ENCODE results near the gene ARHGEF16. TPM values are rescaled to one million over a fixed set of nuclear protein-coding genes. Genes with fewer than 3 reads are reported as not detected.

The ARHGEF16 gene
- total RNA-seq, 1 donor from 2014 or later = 12.2 TPM

DNA sequence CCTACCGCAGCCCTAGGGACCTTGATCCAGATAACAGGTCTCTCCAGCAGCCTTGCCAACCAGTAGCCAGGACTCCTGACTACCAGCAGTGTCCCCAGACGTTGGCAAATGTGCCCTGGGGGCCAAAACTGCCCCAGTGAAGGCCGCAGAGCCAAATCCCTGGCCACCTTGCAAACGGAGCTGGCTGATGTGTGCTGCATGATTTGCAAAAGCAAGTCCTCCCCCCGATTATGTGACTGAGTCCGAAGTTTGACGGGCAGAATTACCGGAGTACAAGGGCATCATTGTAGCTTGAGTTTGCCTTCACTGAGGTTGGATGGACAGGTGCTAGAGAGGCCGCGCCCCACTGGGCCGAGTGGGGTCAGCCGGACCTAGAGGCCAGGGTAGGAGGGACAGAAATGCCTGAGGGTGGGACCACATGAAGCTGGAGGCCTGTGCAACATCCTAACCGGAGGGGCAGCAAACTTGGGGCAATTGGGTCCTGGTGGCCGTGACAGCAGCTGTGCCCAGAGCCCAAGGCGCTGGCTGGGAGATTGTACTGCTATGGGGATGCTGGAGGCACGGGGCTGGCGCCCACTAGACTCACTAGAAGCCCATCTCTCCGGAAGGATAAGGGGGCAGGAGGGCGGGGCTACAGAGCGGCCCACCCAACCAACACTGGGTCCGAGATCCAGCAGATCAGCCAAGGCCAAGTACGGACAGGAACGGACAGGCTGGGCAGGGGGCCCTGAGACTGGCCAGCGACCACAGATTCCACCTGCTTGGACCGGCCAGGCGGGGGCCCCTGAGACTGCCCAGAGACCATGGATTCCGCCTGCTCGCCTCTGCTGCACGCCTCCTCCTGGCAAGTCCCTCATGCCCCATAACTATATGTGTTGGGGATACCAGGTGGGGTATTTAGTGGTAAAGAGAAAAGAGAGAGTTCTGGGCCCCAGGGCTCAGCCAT is 2.8 kb downstream of the ARHGEF16 start:
- Histone ChIP-seq H3K27ac (no peak overlapping the region), H3K9me3 (no peaks in the 10 kb centered on the region), H3K27me3 (peaks cover 18% of the 10 kb centered on the region), H3K4me3 (no peak overlapping the region), H3K4me1 (peaks cover 4% of the 10 kb centered on the region), H3K36me3 (no peaks in the 10 kb centered on the region)
- DNase-seq = no peak
- intact Hi-C loops (cut with DNase I) = loop anchor here (10.0 kb wide), 1 partner anchor 268 kb away; no protein-coding TSS in a partner anchor
- ATAC-seq = no peak
- TF ChIP-seq, protein P1, sequence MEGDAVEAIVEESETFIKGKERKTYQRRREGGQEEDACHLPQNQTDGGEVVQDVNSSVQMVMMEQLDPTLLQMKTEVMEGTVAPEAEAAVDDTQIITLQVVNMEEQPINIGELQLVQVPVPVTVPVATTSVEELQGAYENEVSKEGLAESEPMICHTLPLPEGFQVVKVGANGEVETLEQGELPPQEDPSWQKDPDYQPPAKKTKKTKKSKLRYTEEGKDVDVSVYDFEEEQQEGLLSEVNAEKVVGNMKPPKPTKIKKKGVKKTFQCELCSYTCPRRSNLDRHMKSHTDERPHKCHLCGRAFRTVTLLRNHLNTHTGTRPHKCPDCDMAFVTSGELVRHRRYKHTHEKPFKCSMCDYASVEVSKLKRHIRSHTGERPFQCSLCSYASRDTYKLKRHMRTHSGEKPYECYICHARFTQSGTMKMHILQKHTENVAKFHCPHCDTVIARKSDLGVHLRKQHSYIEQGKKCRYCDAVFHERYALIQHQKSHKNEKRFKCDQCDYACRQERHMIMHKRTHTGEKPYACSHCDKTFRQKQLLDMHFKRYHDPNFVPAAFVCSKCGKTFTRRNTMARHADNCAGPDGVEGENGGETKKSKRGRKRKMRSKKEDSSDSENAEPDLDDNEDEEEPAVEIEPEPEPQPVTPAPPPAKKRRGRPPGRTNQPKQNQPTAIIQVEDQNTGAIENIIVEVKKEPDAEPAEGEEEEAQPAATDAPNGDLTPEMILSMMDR (IDR thresholded peaks at IDR 0.05) = no peak

DNA sequence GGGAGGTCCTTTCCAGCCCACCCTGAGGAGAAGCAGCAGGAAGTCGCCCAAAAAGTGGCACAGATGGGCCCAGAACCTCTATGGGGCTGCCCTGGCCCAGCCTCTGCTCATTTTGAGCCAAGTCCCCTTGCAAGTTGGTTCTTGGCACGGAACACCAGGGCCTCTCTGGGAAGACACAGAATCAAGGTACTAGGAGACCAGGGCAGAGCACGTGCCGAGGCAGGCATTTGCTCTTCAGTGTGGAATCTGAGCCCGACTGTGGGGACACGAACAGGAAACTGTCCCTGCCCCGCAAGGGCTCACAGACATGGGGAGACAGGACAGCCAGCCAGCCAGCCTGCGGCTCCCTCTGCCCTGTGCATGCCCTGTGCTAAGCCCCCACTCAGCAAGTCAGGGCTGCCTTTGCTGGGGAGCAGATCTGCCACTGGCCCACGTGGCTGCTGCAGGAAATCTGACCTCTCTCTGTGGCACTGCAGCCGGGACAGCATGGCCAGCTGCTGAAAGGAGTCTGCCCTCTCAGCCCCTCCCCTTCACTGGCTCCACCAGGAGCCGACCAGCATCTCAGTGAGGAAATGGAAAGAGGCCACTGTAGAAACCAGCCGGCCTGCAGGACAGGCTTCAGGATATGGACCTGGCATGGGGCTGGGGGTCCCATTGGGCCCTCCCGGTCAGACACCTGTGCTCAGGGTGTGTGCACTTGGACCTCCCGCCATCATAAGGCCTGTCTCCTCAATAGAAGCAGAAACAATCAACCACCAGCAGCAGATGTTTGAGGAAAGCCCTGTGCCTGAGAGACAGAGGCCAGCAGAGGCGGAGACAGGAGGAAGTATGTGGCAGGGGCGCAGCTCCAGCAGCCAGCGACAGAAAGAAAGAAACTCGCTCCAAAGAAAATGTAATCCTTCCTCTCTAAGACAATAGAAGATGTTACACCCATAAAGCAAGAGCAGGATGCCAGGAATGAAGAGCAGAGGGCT is 3.7 kb downstream of the ARHGEF16 start:
- no peak overlapping the region for H3K27ac ChIP-seq
- H3K36me3 ChIP-seq = no peaks in the 10 kb centered on the region
- H3K9me3 ChIP-seq = no peaks in the 10 kb centered on the region
- intact Hi-C loops (cut with DNase I) = loop anchor here (10.0 kb wide), 1 partner anchor 267 kb away; no protein-coding TSS in a partner anchor
- ATAC-seq (no peak), DNase-seq (no peak)
- TF ChIP-seq, protein P1 (IDR thresholded peaks at IDR 0.05) = no peak
- peaks cover 4% of the 10 kb centered on the region for H3K4me1 ChIP-seq
- no peak overlapping the region for H3K4me3 ChIP-seq
- peaks cover 10% of the 10 kb centered on the region for H3K27me3 ChIP-seq

DNA sequence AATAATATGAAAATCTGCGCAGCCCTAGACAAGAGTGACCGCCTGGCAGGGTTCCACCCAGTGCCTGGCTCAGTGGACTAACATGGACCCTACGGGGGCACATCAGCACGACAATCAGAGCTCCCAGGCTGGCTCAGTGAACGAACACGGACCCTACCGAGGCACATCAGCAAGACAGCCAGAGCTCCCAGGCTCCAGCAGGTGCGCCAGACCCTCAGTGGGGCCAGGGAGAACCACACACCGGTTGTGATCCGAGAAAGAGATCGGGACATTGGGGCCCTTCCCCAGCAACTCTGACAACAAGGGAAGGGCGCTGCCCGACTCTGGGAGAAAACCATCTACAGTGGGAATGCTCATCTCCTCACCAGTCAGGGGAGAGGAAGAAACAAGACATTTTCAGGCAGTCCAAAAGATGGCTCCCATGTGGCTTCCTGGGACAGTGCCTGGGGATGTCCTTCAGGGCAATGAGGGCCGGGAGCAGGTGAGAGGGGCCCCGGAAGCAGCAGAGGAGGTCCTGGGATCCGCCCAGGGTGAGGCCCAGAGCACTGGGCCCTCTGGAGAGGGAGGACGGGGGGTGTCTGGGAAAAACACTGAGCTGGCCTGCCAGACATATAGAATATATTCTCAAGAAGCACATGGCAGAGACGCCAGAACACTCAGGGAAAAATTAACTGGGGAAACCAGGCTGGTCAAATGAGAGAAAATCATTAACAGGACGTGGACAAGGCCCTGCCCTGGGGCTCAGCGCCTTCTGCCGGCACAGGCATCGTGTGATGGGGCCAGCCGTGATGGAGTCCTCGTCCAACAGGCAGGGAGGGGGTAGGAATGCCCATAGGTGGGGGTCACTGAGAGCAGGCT is 4.8 kb downstream of the ARHGEF16 start:
- H3K27ac ChIP-seq = no peak overlapping the region
- no peaks in the 10 kb centered on the region for H3K27me3 ChIP-seq
- no peak overlapping the region for H3K4me3 ChIP-seq
- H3K36me3 ChIP-seq = no peaks in the 10 kb centered on the region
- no peaks in the 10 kb centered on the region for H3K4me1 ChIP-seq
- TF ChIP-seq, protein P1 (IDR thresholded peaks at IDR 0.05) = no peak
- DNase-seq = no peak
- H3K9me3 ChIP-seq = no peaks in the 10 kb centered on the region
- no peak for ATAC-seq
- intact Hi-C loops (cut with DNase I) = loop anchor here (10.0 kb wide), 1 partner anchor 266 kb away; no protein-coding TSS in a partner anchor

DNA sequence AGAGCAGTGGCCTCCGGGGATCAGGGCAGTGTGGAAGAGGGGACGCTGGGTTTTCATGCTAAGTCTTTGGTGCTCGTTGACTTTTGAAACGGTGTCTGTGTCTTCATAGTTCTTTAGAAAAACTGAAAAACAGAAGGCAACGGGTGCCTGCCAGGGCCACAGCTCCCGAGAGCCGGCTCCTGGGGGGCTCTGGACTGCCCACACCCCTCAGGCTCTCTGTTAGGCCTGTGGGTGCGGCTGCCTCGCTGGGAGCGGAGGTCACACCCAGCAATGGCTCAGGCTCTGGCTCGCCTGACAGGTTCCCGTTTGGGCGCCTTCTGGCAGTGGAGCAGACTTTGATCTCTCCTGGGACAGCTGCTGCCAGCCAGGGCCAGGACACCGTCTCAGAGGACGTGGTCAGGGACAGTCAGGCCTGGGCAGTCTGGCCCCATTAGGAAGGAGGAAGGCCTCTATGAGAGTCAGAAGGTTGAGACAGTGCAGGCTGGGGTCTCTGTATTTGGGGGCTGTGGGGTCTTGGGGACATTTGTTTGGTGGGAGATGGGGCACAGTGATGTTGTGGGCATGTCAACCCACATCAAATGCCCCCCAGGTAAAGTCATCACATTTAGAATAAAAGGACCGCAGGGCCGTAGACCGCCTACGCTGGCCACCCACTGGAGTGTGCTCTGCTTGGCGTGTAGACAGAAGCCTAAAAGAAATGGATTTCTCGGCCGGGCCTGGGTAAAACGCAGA is 5.6 kb downstream of the ARHGEF16 start:
- intact Hi-C loops (cut with DNase I) = loop anchor here (10.0 kb wide), 1 partner anchor 265 kb away; no protein-coding TSS in a partner anchor
- no peaks in the 10 kb centered on the region for H3K27me3 ChIP-seq
- no peak overlapping the region for H3K4me3 ChIP-seq
- ATAC-seq (no peak), DNase-seq (no peak)
- no peaks in the 10 kb centered on the region for H3K9me3 ChIP-seq
- TF ChIP-seq, protein P1 (IDR thresholded peaks at IDR 0.05) = no peak
- H3K27ac ChIP-seq = no peak overlapping the region
- no peaks in the 10 kb centered on the region for H3K36me3 ChIP-seq
- no peaks in the 10 kb centered on the region for H3K4me1 ChIP-seq

All from upper lobe of right lung (tissue), 1 donor.